HG03097 (cell line): Measurements from ENCODE around the gene KIRREL1.

ENCODE experiments used
- ATAC-seq: cut with Tn5 transposase; IDR thresholded peaks from one replicate; pipeline ENCODE4 v1.9.1; 2021; ENCODE audit not compliant: unreplicated experiment, low FRiP score

Gene KIRREL1

GRCh38 chr1:157993147-157993917, at the start of gene KIRREL1:
TSS of gene KIRREL1 (plus strand) at chr1:157993645. CDS start at chr1:157993677, 32 bp downstream.
- no peak for ATAC-seq

- no peak for ATAC-seq
Measured at GRCh38 chr1:157944663-157945280, 48.7 kb upstream of the KIRREL1 start.

GRCh38 chr1:157948312-157949073, 45.0 kb upstream of the KIRREL1 start:
- ATAC-seq: no peak

- ATAC-seq: no peak
Measured at GRCh38 chr1:157949074-157949354, 44.4 kb upstream of the KIRREL1 start.

- no peak for ATAC-seq
Measured at GRCh38 chr1:157951230-157951629, 42.2 kb upstream of the KIRREL1 start.

- no peak for ATAC-seq
Measured at GRCh38 chr1:157952601-157953000, 40.8 kb upstream of the KIRREL1 start.

- no peak for ATAC-seq
Measured at GRCh38 chr1:157955221-157955620, 38.2 kb upstream of the KIRREL1 start.

- no peak for ATAC-seq
Measured at GRCh38 chr1:157955857-157956256, 37.6 kb upstream of the KIRREL1 start.

- ATAC-seq: no peak
Measured at GRCh38 chr1:157956732-157957131, 36.7 kb upstream of the KIRREL1 start.

GRCh38 chr1:157958263-157958662, 35.2 kb upstream of the KIRREL1 start:
- ATAC-seq: no peak

GRCh38 chr1:157959750-157960149, 33.7 kb upstream of the KIRREL1 start:
- no peak for ATAC-seq

GRCh38 chr1:157960773-157961172, 32.7 kb upstream of the KIRREL1 start:
- no peak for ATAC-seq

GRCh38 chr1:157961805-157962762, 31.4 kb upstream of the KIRREL1 start:
- no peak for ATAC-seq

GRCh38 chr1:157963713-157964112, 29.7 kb upstream of the KIRREL1 start:
- ATAC-seq: no peak

GRCh38 chr1:157965584-157965983, 27.9 kb upstream of the KIRREL1 start:
- ATAC-seq: no peak

- ATAC-seq: no peak
Measured at GRCh38 chr1:157966031-157966537, 27.4 kb upstream of the KIRREL1 start.

GRCh38 chr1:157967205-157967604, 26.2 kb upstream of the KIRREL1 start:
- ATAC-seq: no peak

- no peak for ATAC-seq
Measured at GRCh38 chr1:157968508-157968907, 24.9 kb upstream of the KIRREL1 start.

GRCh38 chr1:157968946-157969345, 24.5 kb upstream of the KIRREL1 start:
- ATAC-seq: no peak

GRCh38 chr1:157969697-157970485, 23.6 kb upstream of the KIRREL1 start:
- no peak for ATAC-seq
